ENCODE measurements around the gene NLGN3.

Gene NLGN3

GRCh38 chrX:71216485-71216884 lies 71.8 kb downstream of the NLGN3 start:
- no peak for DNase-seq

- no peak for DNase-seq
Observed at GRCh38 chrX:71217298-71217697, 72.7 kb downstream of the NLGN3 start.

Data from islet precursor cell (in vitro differentiated cells).